GM19239 (cell line): ENCODE data around the gene ZBTB25.

ENCODE experiments used
- DNase-seq: peaks from one replicate; pipeline ENCODE4 v3.0.0; 2011; ENCODE audit warnings: low spot score; ENCODE audit not compliant: insufficient read length
- FAIRE-seq: peaks from 2 replicates; lab custom pipeline; 2011; peaks lifted over from hg19 to GRCh38; lab: Jason Lieb, UNC

ZBTB25 gene

GRCh38 chr14:64488590-64489099 lies 15.0 kb downstream of the ZBTB25 start:
- FAIRE-seq (peak; percentile 58), DNase-seq (no peak)

GRCh38 chr14:64478634-64479250 lies 24.9 kb downstream of the ZBTB25 start:
- peak; percentile 53 for FAIRE-seq
- DNase-seq, result no peak

GRCh38 chr14:64476438-64476837 lies 27.2 kb downstream of the ZBTB25 start:
- no peak for DNase-seq
- FAIRE-seq, result no peak

DNA sequence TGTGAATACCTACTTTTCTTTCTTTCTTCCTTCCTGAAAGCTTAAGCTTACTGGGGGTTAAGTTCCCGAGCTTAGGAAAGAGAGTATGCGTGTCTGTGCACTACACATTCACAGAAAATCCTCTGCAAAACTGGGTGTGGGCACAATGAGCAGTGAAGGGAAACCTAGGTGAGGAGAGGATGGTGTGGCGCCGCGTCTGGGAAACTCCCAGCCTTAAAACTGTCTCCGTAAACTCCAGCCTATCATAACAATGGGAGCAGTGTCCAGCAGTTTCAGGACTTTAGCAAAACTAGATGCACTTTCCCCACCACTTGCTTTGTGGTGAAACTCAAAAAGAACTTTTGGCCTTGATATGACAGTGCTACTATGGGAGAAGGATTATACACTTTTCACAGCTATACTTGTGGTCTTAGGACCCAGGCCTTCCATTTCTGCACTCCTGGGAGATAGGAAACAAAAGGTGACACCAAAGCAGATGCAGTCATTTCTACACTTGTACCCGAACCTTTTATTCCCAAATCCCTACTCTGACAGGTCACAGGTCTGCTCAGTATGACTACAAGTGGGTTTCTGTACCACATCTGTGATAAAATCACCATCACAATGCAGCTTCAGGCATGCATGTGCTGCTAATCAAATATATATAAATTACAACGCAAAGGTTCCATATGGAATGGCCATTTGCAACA lies 27.9 kb downstream of the ZBTB25 start:
- no peak for DNase-seq
- no peak for FAIRE-seq

GRCh38 chr14:64474698-64475097 lies 28.9 kb downstream of the ZBTB25 start:
- no peak for FAIRE-seq
- DNase-seq, result no peak

DNA sequence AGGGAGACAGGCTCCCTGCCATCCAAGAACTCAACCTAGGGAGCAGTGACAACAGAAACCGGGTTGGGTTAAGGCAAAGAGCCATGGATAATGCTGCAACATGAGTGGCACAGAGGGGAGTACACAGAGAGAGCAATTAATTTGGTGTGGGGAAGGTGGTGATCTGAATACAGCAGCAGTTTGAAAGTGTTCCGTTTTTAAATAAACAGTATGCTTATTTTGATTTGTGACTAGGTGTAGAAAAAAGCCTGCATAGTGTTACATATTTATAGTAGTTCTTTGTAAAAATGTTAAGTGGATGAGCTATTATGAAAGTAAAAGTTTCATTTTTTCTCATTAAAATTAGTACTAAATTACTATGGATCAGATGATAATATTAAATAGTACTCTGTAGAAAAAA lies 29.6 kb downstream of the ZBTB25 start:
- FAIRE-seq, result no peak
- DNase-seq, result no peak

DNA sequence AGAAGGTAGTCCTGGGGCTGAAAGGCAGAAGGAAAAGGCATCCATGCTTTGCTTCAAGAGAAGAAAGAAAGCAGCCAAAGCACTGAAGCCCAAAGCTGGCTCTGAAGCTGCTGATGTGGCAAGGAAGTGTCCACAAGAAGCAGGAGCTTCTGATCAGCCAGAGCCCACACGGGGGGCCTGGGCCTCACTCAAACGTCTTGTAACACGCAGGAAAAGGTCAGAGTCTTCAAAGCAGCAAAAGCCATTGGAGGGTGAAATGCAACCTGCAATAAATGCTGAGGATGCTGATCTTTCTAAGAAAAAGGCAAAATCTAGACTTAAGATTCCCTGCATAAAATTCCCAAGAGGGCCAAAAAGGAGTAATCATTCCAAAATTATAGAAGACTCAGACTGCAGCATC lies 35.2 kb downstream of the ZBTB25 start:
- no peak for DNase-seq

DNA sequence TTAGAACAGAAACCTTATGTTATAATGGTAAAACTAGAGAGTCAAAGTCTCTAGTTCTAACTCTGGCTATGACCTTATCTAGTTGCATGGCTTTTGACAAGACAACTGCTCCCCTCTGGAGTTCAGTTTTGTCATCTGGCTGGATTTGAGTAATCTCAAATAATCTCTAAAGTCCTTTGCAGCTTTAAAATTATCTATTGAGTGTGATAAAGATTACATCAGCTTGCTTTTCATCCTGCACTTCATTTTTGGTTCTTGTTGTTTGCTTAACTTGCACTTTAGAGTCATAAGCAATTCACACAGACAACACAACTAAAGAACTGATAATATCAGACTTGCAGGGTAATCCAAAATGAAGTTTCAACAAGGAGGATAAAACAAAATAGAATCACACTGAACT lies 36.1 kb downstream of the ZBTB25 start:
- DNase-seq (no peak), FAIRE-seq (peak; percentile 26)

More for the DNA sequence above, 35.2 kb downstream of the ZBTB25 start:
- FAIRE-seq, result no peak

DNA sequence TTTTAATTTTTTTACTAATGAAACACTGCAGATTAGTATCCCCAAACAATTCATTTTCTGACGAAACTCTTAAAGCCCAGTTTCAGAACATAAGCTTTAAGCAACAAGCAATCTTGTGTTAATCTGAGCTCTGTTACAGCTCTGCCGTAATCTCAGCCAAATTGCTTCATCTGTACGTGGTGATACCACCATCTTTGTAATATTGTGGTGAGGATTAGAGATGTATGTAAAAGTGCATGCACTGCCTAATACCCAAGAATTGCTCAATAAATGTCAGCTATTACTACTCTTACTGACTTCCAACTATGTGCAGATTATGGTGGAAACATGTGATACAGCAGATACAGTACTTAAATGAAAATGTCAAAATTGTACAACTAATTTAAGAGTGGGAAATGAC lies 36.5 kb downstream of the ZBTB25 start:
- peak; percentile 61 for FAIRE-seq
- no peak for DNase-seq

DNA sequence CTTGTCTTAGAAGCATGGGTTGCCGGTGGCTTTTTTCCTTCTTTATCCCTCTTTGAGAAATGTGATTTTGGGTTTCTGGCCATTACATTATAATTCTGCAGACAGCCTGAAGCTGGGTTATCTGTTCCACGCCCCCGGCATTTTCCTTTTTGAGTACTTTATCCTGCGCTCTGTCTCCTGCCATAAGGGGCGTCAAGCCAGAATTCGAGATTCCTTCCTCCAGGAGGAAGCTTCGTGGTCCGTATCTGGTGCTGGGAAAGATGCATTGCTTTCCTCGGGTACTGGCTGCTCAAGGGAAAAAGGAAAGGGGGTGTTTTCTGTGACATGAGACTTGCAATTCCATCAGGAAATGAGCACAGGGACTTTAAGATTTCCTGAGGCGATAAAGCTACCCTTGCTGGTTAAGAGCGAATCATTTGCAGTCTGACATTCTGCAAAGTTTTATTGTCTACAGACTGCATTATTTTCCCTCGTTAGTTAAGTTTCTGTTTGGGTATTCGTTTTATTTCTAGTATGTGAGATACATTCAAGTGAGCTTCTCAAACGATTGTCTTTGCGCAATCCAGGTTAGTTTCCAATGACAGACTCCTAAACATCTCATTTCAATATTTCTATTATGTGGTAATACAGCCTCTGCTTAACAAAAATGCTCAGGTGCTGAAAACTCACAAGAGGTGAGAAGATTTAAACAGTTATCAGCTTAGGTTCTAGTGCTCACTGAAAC lies 37.6 kb downstream of the ZBTB25 start:
- FAIRE-seq, result peak; percentile 66
- DNase-seq, result no peak

GRCh38 chr14:64465191-64465822 lies 38.3 kb downstream of the ZBTB25 start, which contains the start of gene AKAP5:
Gene AKAP5 (plus strand): TSS chr14:64465499. CDS start chr14:64468395, 2,896 bp downstream.
- peak; percentile 78 for FAIRE-seq
- DNase-seq, result peak; percentile 36

DNA sequence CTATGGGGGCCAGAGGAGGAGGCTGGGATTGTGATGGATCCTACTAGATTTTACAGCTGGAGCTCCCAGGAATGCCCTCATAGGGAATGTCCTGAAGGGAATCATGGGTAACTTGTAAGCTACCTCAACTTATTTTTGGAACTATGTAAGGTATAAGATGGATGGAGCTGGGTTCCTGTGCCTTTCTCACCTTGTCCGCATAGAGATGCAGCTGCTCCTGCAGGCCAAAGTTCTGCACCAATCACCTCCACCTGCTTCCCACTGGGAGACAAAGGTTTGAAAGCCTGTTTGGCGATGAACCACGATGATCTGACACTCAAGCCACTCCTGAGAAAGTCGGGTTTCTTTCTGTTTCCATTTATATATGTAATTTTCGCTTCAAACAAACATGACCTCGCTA lies 39.0 kb downstream of the ZBTB25 start:
- DNase-seq (peak; percentile 18), FAIRE-seq (peak; percentile 49)

DNA sequence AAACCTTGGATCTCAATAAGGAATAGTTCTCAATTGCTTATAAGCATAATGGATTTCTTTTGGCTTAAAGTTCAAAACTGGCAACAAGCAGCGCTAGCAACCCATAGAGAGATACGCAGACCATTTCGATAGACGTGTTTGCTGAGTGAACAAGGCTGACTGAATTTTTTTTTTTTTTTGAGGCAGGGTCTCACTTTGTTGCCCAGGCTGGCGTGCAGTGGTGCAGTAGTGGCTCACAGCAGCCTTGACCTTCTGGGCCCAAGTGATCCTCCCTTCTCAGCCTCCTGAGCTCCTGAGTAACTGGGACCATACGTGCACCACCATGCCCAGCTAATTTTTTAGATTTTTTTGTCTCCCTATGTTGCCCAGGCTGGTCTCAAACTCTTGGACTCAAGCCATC lies 39.8 kb downstream of the ZBTB25 start:
- no peak for DNase-seq
- peak; percentile 4 for FAIRE-seq

GRCh38 chr14:64463195-64463594 lies 40.4 kb downstream of the ZBTB25 start:
- DNase-seq, result peak; percentile 13
- no peak for FAIRE-seq

DNA sequence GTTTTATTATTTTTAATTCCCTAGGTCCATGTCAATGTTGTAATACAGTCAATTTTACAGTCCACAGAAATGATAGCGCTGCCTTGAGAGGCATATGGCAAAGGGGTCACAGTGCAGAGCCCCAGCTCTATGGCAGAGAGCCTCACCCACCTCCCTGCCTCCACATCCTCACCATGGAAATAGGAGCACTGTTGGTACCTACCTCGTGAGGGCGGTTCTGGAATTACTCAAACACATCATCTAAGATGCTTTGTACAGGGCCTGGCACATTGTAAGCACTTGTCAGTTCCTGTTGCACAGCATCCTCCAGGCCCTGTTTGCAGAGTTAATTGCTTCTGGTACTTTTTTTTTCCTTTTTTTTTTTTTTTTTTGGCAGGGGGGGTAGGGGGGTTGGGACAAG lies 42.4 kb downstream of the ZBTB25 start:
- DNase-seq (no peak), FAIRE-seq (no peak)

DNA sequence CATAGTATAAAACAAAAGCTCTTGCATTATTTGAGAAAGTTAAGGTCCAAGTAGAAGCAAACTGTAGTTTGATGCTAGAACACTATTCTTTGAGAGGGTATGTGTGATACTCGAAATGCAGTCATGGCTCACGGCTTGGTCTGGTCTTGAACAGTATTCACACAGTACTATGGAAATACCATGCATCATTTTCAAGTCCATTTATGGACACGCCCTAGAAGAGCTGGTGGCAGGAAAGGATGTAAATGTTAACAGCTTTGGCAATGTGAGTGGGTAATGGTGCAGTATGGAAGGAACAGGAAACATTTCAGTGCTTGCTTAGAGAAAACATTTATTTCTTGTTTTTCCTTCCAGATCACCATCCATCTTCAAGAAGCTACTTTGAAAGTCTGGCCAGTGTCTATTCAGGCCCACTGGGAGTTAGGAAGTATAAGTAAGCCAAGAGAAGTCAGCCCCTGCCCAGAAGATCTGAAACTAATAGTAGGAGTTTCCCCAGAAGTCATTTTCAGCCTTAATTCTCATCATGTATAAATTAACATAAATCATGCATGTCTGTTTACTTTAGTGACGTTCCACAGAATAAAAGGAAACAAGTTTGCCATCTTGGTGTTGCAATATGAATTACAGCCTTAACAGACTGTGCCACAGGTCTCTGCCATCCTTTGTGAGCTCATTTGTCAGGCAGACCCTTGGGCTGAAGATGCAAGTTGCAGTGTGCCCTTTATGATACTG lies 44.1 kb downstream of the ZBTB25 start:
- DNase-seq (no peak), FAIRE-seq (no peak)

GRCh38 chr14:64454671-64455070 lies 49.0 kb downstream of the ZBTB25 start:
- no peak for DNase-seq
- FAIRE-seq, result no peak

- FAIRE-seq, result peak; percentile 67
- no peak for DNase-seq
Observed at GRCh38 chr14:64450255-64450654, 53.4 kb downstream of the ZBTB25 start.

DNA sequence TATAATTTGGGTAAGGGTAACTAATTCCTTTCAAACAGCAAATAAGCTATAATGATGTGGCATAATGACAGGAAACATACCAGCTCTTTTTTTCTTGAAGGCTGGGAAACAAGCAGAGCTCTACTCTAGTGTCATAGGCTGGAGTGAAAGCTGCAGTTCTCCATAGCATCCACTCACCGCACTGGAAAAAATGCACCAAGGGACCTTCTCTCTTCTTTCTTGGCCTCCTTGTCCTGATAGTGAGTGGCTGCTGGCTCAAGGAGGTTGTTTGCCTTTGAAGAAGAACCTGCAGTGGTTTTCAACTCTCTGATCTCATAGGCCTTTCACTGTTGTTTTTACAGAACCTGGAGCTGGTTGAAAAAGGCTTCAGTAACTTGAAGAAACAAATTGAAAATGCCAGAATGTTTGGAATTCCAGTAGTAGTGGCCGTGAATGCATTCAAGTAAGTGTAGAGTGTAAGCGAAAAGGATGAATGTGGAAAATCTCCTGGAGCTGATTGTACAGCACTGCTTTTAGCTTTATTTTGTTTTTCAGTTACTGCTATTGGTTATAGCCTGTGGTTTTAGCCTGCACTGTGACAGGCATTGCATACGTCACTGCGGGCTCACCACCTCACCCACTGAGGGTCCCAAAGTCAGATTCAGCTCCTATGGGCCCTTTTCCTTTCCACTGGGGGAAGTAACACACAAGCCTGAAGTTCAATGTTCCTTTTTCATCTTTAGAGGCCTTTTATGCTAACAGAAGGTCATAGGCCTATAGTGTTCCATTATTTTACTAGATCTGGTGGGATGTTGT lies 55.6 kb downstream of the ZBTB25 start:
- FAIRE-seq, result no peak
- no peak for DNase-seq
